Suprapubic skin (tissue), 4 donors: ENCODE results near the gene GRM7. TPM values are rescaled to one million over a fixed set of nuclear protein-coding genes. Genes with fewer than 3 reads are reported as not detected.

Source experiments
- DNase-seq, 2 donors: peaks; one replicate each; pipeline ENCODE4 v3.0.0-alpha.2; 2019; ENCODE audit warnings: low spot score in 2 of 2
- H3K27ac ChIP-seq: fragments of 200-600 bp; sonication (generic); one replicate; pipeline ENCODE4 v1.5.1; 2019
- H3K27me3 ChIP-seq: fragments of 200-600 bp; sonication (generic); one replicate; pipeline ENCODE4 v1.5.1; 2019
- H3K36me3 ChIP-seq: fragments of 200-600 bp; sonication (generic); one replicate; pipeline ENCODE4 v1.5.1; 2019
- H3K4me1 ChIP-seq: fragments of 200-600 bp; sonication (generic); one replicate; pipeline ENCODE4 v1.5.1; 2019
- H3K4me3 ChIP-seq: fragments of 200-600 bp; sonication (generic); one replicate; pipeline ENCODE4 v1.5.1; 2019; ENCODE audit warnings: mild to moderate bottlenecking
- H3K9me3 ChIP-seq: fragments of 200-600 bp; sonication (generic); one replicate; pipeline ENCODE4 v1.5.1; 2019
- EP300 ChIP-seq: sonication (generic); formaldehyde crosslinking; IDR thresholded peaks from one replicate; pipeline ENCODE4 v1.6.1; 2017; ENCODE audit warnings: antibody characterized with exemption
- POLR2A ChIP-seq, 2 donors: fragments of 450-650 bp; IDR thresholded peaks; one replicate each; pipeline ENCODE4 v1.6.1; 2017; ENCODE audit warnings: antibody characterized with exemption in 2 of 2, mild to moderate bottlenecking in 2 of 2, moderate library complexity in 2 of 2
- POLR2AphosphoS5 ChIP-seq, 3 donors: sonication (generic); formaldehyde crosslinking; IDR thresholded peaks; one replicate each; pipeline ENCODE4 v1.6.1; 2017; ENCODE audit warnings: antibody characterized with exemption in 3 of 3
- WGBS: methylation state at CpG from one replicate; pipeline ENCODE4 v1.1.5; 2018; 5-methylcytosine and 5-hydroxymethylcytosine counted together
- total RNA-seq, 4 donors: library from RNA; depleted of rRNA; stranded (reverse); fragments of >200 nt; gene quantifications; one replicate each; pipeline ENCODE4 v1.1.0, GENCODE V29; 2016
- TF ChIP-seq, protein P1 (sequence below), 2 donors: fragments of 200-600 bp in 1 of 2; fragments of 450-650 bp in 1 of 2; sonication (generic) in 1 of 2; IDR thresholded peaks; one replicate each; pipeline ENCODE4 v1.5.1; 2016 to 2019; ENCODE audit warnings: antibody characterized with exemption in 2 of 2, mild to moderate bottlenecking in 1 of 2, moderate library complexity in 1 of 2

GRM7 gene
- total RNA-seq, 4 donors from 2014 or later, result 0.21 to 0.48 TPM; not detected in 2

DNA sequence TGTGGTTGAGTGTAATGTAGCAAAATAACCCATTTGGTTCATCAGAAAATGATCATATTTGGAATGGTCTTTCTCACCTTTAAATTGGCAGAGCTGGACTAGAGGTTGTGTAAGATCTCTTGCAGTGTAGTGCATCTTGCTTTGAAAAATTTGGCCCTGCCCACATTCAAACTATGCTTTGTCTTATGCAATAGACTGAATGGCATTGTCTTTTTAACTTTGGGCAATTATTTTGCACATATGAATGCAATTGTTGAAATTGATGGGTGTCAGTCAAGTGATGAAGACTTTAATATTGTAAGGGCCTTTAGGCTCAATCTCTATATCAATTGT is 381.4 kb downstream of the GRM7 start:
- no peak for DNase-seq
- TF ChIP-seq POLR2AphosphoS5 (IDR thresholded peaks at IDR 0.05) (no peak), EP300 (no peak), POLR2A (IDR thresholded peaks at IDR 0.05) (no peak)
- TF ChIP-seq, protein P1, sequence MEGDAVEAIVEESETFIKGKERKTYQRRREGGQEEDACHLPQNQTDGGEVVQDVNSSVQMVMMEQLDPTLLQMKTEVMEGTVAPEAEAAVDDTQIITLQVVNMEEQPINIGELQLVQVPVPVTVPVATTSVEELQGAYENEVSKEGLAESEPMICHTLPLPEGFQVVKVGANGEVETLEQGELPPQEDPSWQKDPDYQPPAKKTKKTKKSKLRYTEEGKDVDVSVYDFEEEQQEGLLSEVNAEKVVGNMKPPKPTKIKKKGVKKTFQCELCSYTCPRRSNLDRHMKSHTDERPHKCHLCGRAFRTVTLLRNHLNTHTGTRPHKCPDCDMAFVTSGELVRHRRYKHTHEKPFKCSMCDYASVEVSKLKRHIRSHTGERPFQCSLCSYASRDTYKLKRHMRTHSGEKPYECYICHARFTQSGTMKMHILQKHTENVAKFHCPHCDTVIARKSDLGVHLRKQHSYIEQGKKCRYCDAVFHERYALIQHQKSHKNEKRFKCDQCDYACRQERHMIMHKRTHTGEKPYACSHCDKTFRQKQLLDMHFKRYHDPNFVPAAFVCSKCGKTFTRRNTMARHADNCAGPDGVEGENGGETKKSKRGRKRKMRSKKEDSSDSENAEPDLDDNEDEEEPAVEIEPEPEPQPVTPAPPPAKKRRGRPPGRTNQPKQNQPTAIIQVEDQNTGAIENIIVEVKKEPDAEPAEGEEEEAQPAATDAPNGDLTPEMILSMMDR (IDR thresholded peaks at IDR 0.05), result no peak

DNA sequence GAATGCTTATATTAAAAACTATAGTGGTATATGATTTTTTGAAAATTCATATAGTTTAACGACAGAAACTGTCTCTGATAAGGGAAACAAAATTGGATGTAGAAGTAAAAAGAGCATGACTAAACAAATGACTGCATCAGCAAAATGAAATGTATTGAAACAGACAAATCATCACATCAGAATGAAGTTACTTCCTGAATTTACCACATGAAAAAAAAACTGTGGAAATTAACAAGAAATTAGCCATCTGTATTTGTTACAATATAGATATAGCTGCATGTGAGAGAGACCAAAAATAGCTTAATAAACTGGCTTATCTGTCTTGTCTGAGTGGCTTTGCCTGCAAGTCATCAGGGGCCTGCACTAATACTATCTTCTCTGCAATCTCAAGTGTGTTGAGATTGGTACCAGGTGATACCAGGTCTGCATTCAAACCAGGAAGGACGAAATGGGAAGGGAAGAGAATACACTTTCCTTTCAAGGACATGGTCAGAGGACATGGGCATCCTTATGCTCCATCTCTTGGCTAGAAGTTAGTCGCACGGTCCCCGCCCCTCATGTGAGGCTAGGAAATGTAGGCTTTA is 388.7 kb downstream of the GRM7 start:
- Histone ChIP-seq H3K27me3 (no peaks in the 10 kb centered on the region), H3K4me3 (no peak overlapping the region), H3K36me3 (no peaks in the 10 kb centered on the region), H3K4me1 (no peaks in the 10 kb centered on the region), H3K27ac (no peak overlapping the region), H3K9me3 (no peaks in the 10 kb centered on the region)
- no peak for DNase-seq
- 79% methylated on average over 5 of the region's 5 CpGs for WGBS
- TF ChIP-seq EP300 (no peak), POLR2A (IDR thresholded peaks at IDR 0.05) (no peak), POLR2AphosphoS5 (IDR thresholded peaks at IDR 0.05) (no peak)
- TF ChIP-seq, protein P1 (IDR thresholded peaks at IDR 0.05), result no peak

More for the DNA sequence above, 381.4 kb downstream of the GRM7 start:
- no peaks in the 10 kb centered on the region for H3K27me3 ChIP-seq
- no peaks in the 10 kb centered on the region for H3K4me1 ChIP-seq
- no peaks in the 10 kb centered on the region for H3K9me3 ChIP-seq
- H3K36me3 ChIP-seq, result no peaks in the 10 kb centered on the region
- H3K27ac ChIP-seq, result no peak overlapping the region
- H3K4me3 ChIP-seq, result no peak overlapping the region

DNA sequence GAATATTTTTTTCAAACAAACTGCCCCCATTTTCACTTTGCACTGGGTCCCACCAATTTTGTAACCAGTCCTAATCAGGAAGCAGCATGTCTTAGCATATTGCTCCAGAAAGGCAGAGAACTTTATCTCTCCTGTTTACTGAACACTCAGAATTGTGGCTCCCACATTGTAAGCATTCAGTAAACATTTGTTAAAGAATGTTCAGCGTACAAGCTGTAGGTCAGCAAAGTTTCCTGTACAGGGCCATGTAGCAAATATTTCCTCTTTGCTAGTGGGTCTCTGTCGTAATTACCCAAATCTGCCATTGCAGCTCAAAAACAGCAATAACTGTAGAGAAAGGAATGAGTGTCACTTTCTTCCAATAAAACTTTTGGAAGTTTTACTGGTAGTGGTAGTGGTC is 393.3 kb downstream of the GRM7 start:
- TF ChIP-seq EP300, result no peak
- no peak for TF ChIP-seq POLR2A (IDR thresholded peaks at IDR 0.05)
- TF ChIP-seq POLR2AphosphoS5 (IDR thresholded peaks at IDR 0.05), result no peak
- TF ChIP-seq, protein P1 (IDR thresholded peaks at IDR 0.05), result no peak
- H3K9me3 ChIP-seq, result no peaks in the 10 kb centered on the region
- H3K27me3 ChIP-seq, result no peaks in the 10 kb centered on the region
- no peaks in the 10 kb centered on the region for H3K4me1 ChIP-seq
- 73% methylated on average over 2 of the region's 2 CpGs for WGBS
- H3K36me3 ChIP-seq, result no peaks in the 10 kb centered on the region
- no peak for DNase-seq
- H3K27ac ChIP-seq, result no peak overlapping the region
- no peak overlapping the region for H3K4me3 ChIP-seq

DNA sequence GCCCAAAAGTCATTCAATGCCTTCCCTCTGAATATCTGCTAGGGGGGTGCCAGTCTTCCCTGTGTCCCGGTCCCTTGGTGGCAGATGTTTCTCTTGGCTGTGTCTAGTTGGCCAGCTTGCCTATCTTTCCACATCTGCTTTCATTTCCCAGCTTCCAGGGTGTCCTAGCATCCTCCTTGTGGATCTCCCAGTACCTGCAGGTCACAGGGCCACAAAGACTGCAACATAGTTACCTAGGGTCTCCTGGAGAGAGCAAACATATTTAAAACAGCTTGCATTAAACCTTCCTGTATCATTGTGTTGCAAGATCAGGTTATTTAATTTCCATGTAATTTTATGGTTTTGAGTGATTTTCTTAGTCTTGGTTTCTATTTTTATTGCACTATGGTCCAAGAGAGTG is 400.1 kb downstream of the GRM7 start:
- H3K9me3 ChIP-seq, result peaks cover 7% of the 10 kb centered on the region
- H3K4me3 ChIP-seq, result no peak overlapping the region
- no peaks in the 10 kb centered on the region for H3K27me3 ChIP-seq
- no peaks in the 10 kb centered on the region for H3K36me3 ChIP-seq
- H3K27ac ChIP-seq, result no peak overlapping the region
- TF ChIP-seq POLR2A (IDR thresholded peaks at IDR 0.05) (no peak), EP300 (no peak), POLR2AphosphoS5 (IDR thresholded peaks at IDR 0.05) (no peak)
- TF ChIP-seq, protein P1 (IDR thresholded peaks at IDR 0.05), result no peak
- 76% methylated on average over 1 of the region's 1 CpG for WGBS
- H3K4me1 ChIP-seq, result no peaks in the 10 kb centered on the region
- no peak for DNase-seq

DNA sequence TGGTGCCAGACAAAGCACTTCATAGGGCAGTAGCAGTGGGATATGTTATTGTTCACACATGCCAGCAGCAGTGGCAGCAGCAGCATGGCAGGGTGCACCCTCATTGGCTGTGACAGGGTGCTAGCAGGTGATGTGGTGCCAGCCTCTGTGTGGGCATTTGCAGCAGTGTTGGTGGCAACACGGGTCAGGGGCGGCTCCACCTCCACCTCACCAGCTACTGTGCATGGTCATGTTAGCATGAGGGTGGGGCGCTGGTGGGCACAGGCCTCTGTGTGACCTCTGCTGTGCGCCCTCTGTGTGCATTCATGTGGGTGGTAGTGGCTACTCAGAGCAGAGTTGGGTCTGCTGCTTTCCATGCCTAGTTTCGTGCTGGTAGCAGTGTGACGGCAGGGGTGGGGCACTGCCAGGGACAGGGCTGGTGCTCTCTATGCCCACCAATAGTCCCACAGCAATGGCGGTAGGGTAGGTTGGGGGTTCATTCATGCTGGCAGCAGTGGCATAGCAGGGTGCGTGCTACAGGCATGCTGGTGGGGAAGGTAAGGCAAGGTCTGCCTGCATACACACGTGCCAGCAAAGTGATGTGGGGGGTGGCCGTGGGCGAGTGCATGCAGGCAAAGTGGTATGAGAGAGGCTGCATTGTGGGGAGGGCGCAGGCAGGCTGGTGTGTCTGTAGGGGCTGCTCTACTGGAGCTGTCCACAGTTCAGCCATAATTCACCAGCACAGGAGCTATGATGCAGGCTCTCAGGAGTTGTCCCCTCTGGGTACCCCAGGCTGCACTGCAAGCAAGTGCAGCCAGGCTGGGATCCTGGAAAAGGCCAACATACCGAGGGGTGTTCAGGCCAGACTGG is 402.7 kb downstream of the GRM7 start:
- H3K4me3 ChIP-seq, result no peak overlapping the region
- no peak overlapping the region for H3K27ac ChIP-seq
- no peak for TF ChIP-seq POLR2A (IDR thresholded peaks at IDR 0.05)
- TF ChIP-seq EP300, result no peak
- TF ChIP-seq POLR2AphosphoS5 (IDR thresholded peaks at IDR 0.05), result no peak
- TF ChIP-seq, protein P1 (IDR thresholded peaks at IDR 0.05), result no peak
- H3K4me1 ChIP-seq, result no peaks in the 10 kb centered on the region
- DNase-seq, result no peak
- H3K27me3 ChIP-seq, result no peaks in the 10 kb centered on the region
- 79% methylated on average over 10 of the region's 13 CpGs for WGBS
- H3K36me3 ChIP-seq, result no peaks in the 10 kb centered on the region
- peaks cover 7% of the 10 kb centered on the region for H3K9me3 ChIP-seq
